HepG2 (cell line): ENCODE results near the gene PDP2. TPM values are rescaled to one million over a fixed set of nuclear protein-coding genes. Genes with fewer than 3 reads are reported as not detected.

Source experiments
- ASH2L ChIP-seq: fragments of 300-600, 200-600 bp; sonication (generic); IDR thresholded peaks from 2 replicates; pipeline ENCODE4 v1.7.0; 2017; ENCODE audit warnings: low read depth, mild to moderate bottlenecking, moderate library complexity, mixed read lengths, low read length; ENCODE audit not compliant: insufficient read length
- BORCS8-MEF2B ChIP-seq: sonication (generic); formaldehyde crosslinking; IDR thresholded peaks from 2 replicates; pipeline ENCODE4 v1.8.0; 2022; ENCODE audit warnings: mild to moderate bottlenecking, missing genetic modification reagents
- ELF1 ChIP-seq: sonication (generic); formaldehyde crosslinking; IDR thresholded peaks from 2 replicates; pipeline ENCODE4 v1.4.0; 2020; ENCODE audit warnings: missing genetic modification reagents
- GLI4 ChIP-seq: sonication (generic); formaldehyde crosslinking; IDR thresholded peaks from 2 replicates; pipeline ENCODE4 v1.5.1; 2020; ENCODE audit warnings: missing genetic modification reagents, mild to moderate bottlenecking, moderate library complexity, borderline replicate concordance
- HNRNPH1 ChIP-seq: fragments of 200-400 bp; formaldehyde crosslinking; optimal IDR thresholded peaks from 2 replicates; pipeline ENCODE3; 2017; ENCODE audit warnings: mild to moderate bottlenecking, low read depth, low read length
- HNRNPUL1 ChIP-seq: fragments of 200-400 bp; formaldehyde crosslinking; IDR thresholded peaks from 2 replicates; pipeline ENCODE4 v1.6.1; 2017; ENCODE audit warnings: low read depth, mild to moderate bottlenecking, low read length, moderate library complexity
- KMT2B ChIP-seq: IDR thresholded peaks from 2 replicates; pipeline ENCODE4 v1.6.1; 2016; ENCODE audit warnings: missing genetic modification reagents, missing compliant biosample characterization
- MAX ChIP-seq: IDR thresholded peaks from 2 replicates; pipeline ENCODE4 v1.6.1; 2012; ENCODE audit warnings: inconsistent platforms
- NFYC ChIP-seq: IDR thresholded peaks from 2 replicates; pipeline ENCODE4 v1.6.1; 2016; ENCODE audit warnings: missing genetic modification reagents, missing compliant biosample characterization
- NONO ChIP-seq, 2 experiments: fragments of 450-650 bp in 1 of 2; sonication (generic) in 1 of 2; formaldehyde crosslinking in 1 of 2; IDR thresholded peaks in 1 of 2; conservative IDR thresholded peaks in 1 of 2; 2 replicates each; pipeline versions ENCODE4 v1.6.1 to v1.8.0; 2017 to 2022; ENCODE audit warnings: mild to moderate bottlenecking in 1 of 2, missing genetic modification reagents in 1 of 2, moderate library complexity in 1 of 2
- POLR2A ChIP-seq, 2 experiments: IDR thresholded peaks; 2 replicates each; pipeline ENCODE4 v1.6.1; 2011; ENCODE audit warnings: low read depth in 2 of 2, low read length in 2 of 2, mild to moderate bottlenecking in 1 of 2, moderate library complexity in 1 of 2; ENCODE audit not compliant: insufficient read depth in 1 of 2
- RAD51 ChIP-seq: fragments of 450-650 bp; IDR thresholded peaks from 2 replicates; pipeline ENCODE4 v1.6.1; 2016; ENCODE audit warnings: borderline replicate concordance
- REXO4 ChIP-seq: sonication (generic); formaldehyde crosslinking; IDR thresholded peaks from 2 replicates; pipeline ENCODE4 v1.8.0; 2022; ENCODE audit warnings: missing genetic modification reagents, mild to moderate bottlenecking, borderline replicate concordance
- SMAD1 ChIP-seq: sonication (generic); formaldehyde crosslinking; IDR thresholded peaks from 2 replicates; pipeline ENCODE4 v1.4.0; 2020; ENCODE audit warnings: missing genetic modification reagents, low read depth, mild to moderate bottlenecking, borderline replicate concordance
- YEATS4 ChIP-seq: sonication (generic); formaldehyde crosslinking; IDR thresholded peaks from 2 replicates; pipeline ENCODE4 v1.4.0; 2020; ENCODE audit warnings: missing genetic modification reagents, borderline replicate concordance
- ZNF138 ChIP-seq: sonication (generic); formaldehyde crosslinking; IDR thresholded peaks from 2 replicates; pipeline ENCODE4 v1.5.0; 2020; ENCODE audit warnings: mild to moderate bottlenecking, low read depth, missing genetic modification reagents
- ZNF17 ChIP-seq: sonication (generic); formaldehyde crosslinking; IDR thresholded peaks from 2 replicates; pipeline ENCODE4 v1.5.0; 2020; ENCODE audit warnings: mild to moderate bottlenecking, missing genetic modification reagents
- ZNF335 ChIP-seq: sonication (generic); formaldehyde crosslinking; IDR thresholded peaks from 2 replicates; pipeline ENCODE4 v1.4.0; 2020; ENCODE audit warnings: missing genetic modification reagents
- ZNF362 ChIP-seq: sonication (generic); formaldehyde crosslinking; IDR thresholded peaks from 2 replicates; pipeline ENCODE4 v1.4.0; 2020; ENCODE audit warnings: missing genetic modification reagents, mild to moderate bottlenecking, borderline replicate concordance
- ZNF546 ChIP-seq: sonication (generic); formaldehyde crosslinking; conservative IDR thresholded peaks from 2 replicates; pipeline ENCODE4 v1.8.1; 2023; ENCODE audit warnings: mild to moderate bottlenecking, missing genetic modification reagents
- ZNF776 ChIP-seq: sonication (generic); formaldehyde crosslinking; IDR thresholded peaks from 2 replicates; pipeline ENCODE4 v1.4.0; 2020; ENCODE audit warnings: mild to moderate bottlenecking, missing genetic modification reagents
- ZNF777 ChIP-seq: sonication (generic); formaldehyde crosslinking; IDR thresholded peaks from 2 replicates; pipeline ENCODE4 v1.4.0; 2020; ENCODE audit warnings: missing genetic modification reagents
- ZNF883 ChIP-seq: sonication (generic); formaldehyde crosslinking; IDR thresholded peaks from 2 replicates; pipeline ENCODE4 v1.5.1; 2020; ENCODE audit warnings: mild to moderate bottlenecking, missing genetic modification reagents; ENCODE audit errors: not compliant biosample characterization
- ZSCAN29 ChIP-seq: sonication (generic); formaldehyde crosslinking; conservative IDR thresholded peaks from 2 replicates; pipeline ENCODE4 v1.4.0; 2020; ENCODE audit warnings: mild to moderate bottlenecking, missing genetic modification reagents
- ZXDC ChIP-seq: sonication (generic); formaldehyde crosslinking; IDR thresholded peaks from 2 replicates; pipeline ENCODE4 v1.5.0; 2020; ENCODE audit warnings: mild to moderate bottlenecking, missing genetic modification reagents
- polyA plus RNA-seq, 8 experiments: library from polyadenylated mRNA; depleted of rRNA in 3 of 8; stranded (reverse) in 7 of 8; unstranded in 1 of 8; fragments of >200 nt; fragmentation: Illumina TruSeq in 4 of 8; extraction: Trizol in 4 of 8; gene quantifications; 2 replicates each; pipeline versions ENCODE4 v1.2.1 to v1.2.3, GENCODE V29; 2011 to 2016; ENCODE audit warnings: low read depth in 4 of 8, missing spikeins in 1 of 8, mixed read lengths in 1 of 8; ENCODE audit not compliant: insufficient read depth in 1 of 8
- total RNA-seq, 5 experiments: library from RNA; depleted of rRNA; stranded (reverse); fragments of >200 nt; fragmentation: Illumina TruSeq; extraction: Trizol; gene quantifications; 2 replicates each; pipeline ENCODE4 v1.2.3, GENCODE V29; 2016; ENCODE audit warnings: low read depth in 1 of 5

The PDP2 gene
- total and polyA plus RNA-seq, 2 of the 13 experiments (the other 11 are each of a cell fraction or from before 2014, with no cell fraction given): 12.8 to 15.8 TPM

- no peak for TF ChIP-seq ZXDC (CRISPR knock-in tag)
- TF ChIP-seq SMAD1 (CRISPR knock-in tag): no peak
- no peak for TF ChIP-seq POLR2A (IDR thresholded peaks at IDR 0.05; ENCODE audit: insufficient read depth in 1 of 2, low read depth in 2 of 2, low read length in 2 of 2)
- TF ChIP-seq ZNF362 (CRISPR knock-in tag): no peak
- TF ChIP-seq MAX: no peak
- no peak for TF ChIP-seq ZNF883 (CRISPR knock-in tag)
- no peak for TF ChIP-seq NONO (IDR thresholded peaks at IDR 0.05)
- no peak for TF ChIP-seq NONO (CRISPR knock-in tag; conservative IDR thresholded peaks at IDR 0.05)
- peak; percentile 94 for TF ChIP-seq ZNF777 (CRISPR knock-in tag)
- no peak for TF ChIP-seq HNRNPUL1
- TF ChIP-seq ZNF776 (CRISPR knock-in tag): 0 out of 2 replicates have a peak, but pooled peaks have one; percentile 10
- no peak for TF ChIP-seq ELF1
- no peak for TF ChIP-seq ZNF138
- 0 out of 2 replicates have a peak, but pooled peaks have one; percentile 19 for TF ChIP-seq YEATS4 (CRISPR knock-in tag)
- TF ChIP-seq ZNF335 (CRISPR knock-in tag): no peak
- no peak for TF ChIP-seq ASH2L
- no peak for TF ChIP-seq BORCS8-MEF2B (CRISPR knock-in tag)
- TF ChIP-seq REXO4: no peak
- TF ChIP-seq RAD51: no peak
- no peak for TF ChIP-seq NFYC (CRISPR knock-in tag)
- peak; percentile 64; the same call in 1 of the 2 replicates for TF ChIP-seq ZSCAN29 (CRISPR knock-in tag)
- no peak for TF ChIP-seq GLI4 (CRISPR knock-in tag)
- no peak for TF ChIP-seq HNRNPH1
- TF ChIP-seq ZNF546 (CRISPR knock-in tag): no peak
- TF ChIP-seq ZNF17 (CRISPR knock-in tag): no peak
- TF ChIP-seq KMT2B (CRISPR knock-in tag): no peak
These were observed 45.1 kb downstream of the PDP2 start, which contains the start of gene RRAD (continued) for GRCh38 chr16:66925322-66925840.
